H1 (cell line): ENCODE results near the gene SUGP2. TPM values are rescaled to one million over a fixed set of nuclear protein-coding genes. Genes with fewer than 3 reads are reported as not detected.

Experiments
- ATF2 ChIP-seq: IDR thresholded peaks from 2 replicates; pipeline ENCODE4 v1.6.1; 2012; ENCODE audit warnings: low read length, inconsistent platforms
- ATF3 ChIP-seq: IDR thresholded peaks from 2 replicates; pipeline ENCODE4 v1.6.1; 2011; ENCODE audit warnings: low read depth, mild to moderate bottlenecking, low read length; ENCODE audit not compliant: insufficient read depth
- RFX5 ChIP-seq: IDR thresholded peaks from 2 replicates; pipeline ENCODE4 v1.6.1; 2011; ENCODE audit warnings: low read depth, low read length, improper control_type of control experiment, borderline replicate concordance
- RNF2 ChIP-seq: fragments of 200-900, 300-1000 bp; sonication (generic); IDR thresholded peaks from 2 replicates; pipeline ENCODE4 v1.7.1; 2016; ENCODE audit warnings: borderline replicate concordance, low read depth, mild to moderate bottlenecking, antibody characterized with exemption, low read length; ENCODE audit not compliant: poor library complexity, severe bottlenecking; ENCODE audit errors: missing control alignments
- SP4 ChIP-seq: IDR thresholded peaks from 2 replicates; pipeline ENCODE4 v1.6.1; 2012; ENCODE audit warnings: low read length, inconsistent platforms
- TCF12 ChIP-seq: IDR thresholded peaks from 2 replicates; pipeline ENCODE4 v1.6.1; 2011; ENCODE audit warnings: low read depth, mild to moderate bottlenecking, low read length
- YY1 ChIP-seq: IDR thresholded peaks from 2 replicates; pipeline ENCODE4 v1.6.1; 2011; ENCODE audit warnings: low read depth, mild to moderate bottlenecking, low read length
- polyA plus RNA-seq, 7 experiments: library from polyadenylated mRNA; depleted of rRNA in 3 of 7; stranded (reverse) in 5 of 7; unstranded in 2 of 7; fragments of >200 nt in 5 of 7; fragments of 200-250 nt in 2 of 7; gene quantifications; 1 replicate in 5 of 7; 2 replicates in 1 of 7; 4 replicates in 1 of 7; pipeline versions ENCODE4 v1.2.1 to v1.2.3, GENCODE V29; 2011 to 2013; ENCODE audit warnings: missing spikeins in 2 of 7, mixed read lengths in 2 of 7
- total RNA-seq: library from RNA; stranded (reverse); fragmentation: NEBNext Ultra II Directional; extraction: Animal tissue kit (Norgen Biotek cat#: 25700); gene quantifications from 2 replicates; pipeline ENCODE4 v1.2.1, GENCODE V29; 2021

Gene SUGP2
- total and polyA plus RNA-seq, 2 of the 8 experiments (the other 6 are each of a cell fraction or from before 2014, with no cell fraction given), result 57.7 to 114 TPM

- no peak for TF ChIP-seq ATF3
- TF ChIP-seq ATF2, result no peak
- TF ChIP-seq SP4, result no peak
- TF ChIP-seq YY1, result no peak
- no peak for TF ChIP-seq TCF12
- no peak for TF ChIP-seq RFX5
- no peak for TF ChIP-seq RNF2
- TF ChIP-seq, all 59 proteins: peak for 0
Observed at GRCh38 chr19:19054315-19054938, 21.1 kb upstream of the SUGP2 start (continued).
